MM.1S (cell line): ENCODE results near the gene ADAMTS18.

Experiments used
- DNase-seq: peaks from one replicate; pipeline ENCODE4 v3.0.0-alpha.2; 2015
- H2AFZ ChIP-seq: fragments of 300-600 bp; sonication (generic); 2 replicates; pipeline ENCODE4 v1.6.0; 2016; ENCODE audit warnings: antibody characterized with exemption, low read length
- H3F3A ChIP-seq: fragments of 300-600 bp; sonication (generic); 2 replicates; pipeline ENCODE4 v1.6.1; 2016; ENCODE audit warnings: mild to moderate bottlenecking, antibody characterized with exemption, low read length, moderate library complexity, mixed read lengths; ENCODE audit not compliant: insufficient read depth
- H3K27ac ChIP-seq: fragments of 300-600 bp; sonication (generic); 2 replicates; pipeline ENCODE4 v1.5.1; 2016; ENCODE audit warnings: mild to moderate bottlenecking, low read length
- H3K27me3 ChIP-seq: fragments of 300-600 bp; sonication (generic); replicated peaks from 2 replicates; pipeline ENCODE4 v1.6.0; 2016; ENCODE audit warnings: low read length; ENCODE audit not compliant: insufficient read depth
- H3K36me3 ChIP-seq: fragments of 300-600 bp; sonication (generic); replicated peaks from 2 replicates; pipeline ENCODE4 v1.6.1; 2016; ENCODE audit warnings: mild to moderate bottlenecking, low read length, mixed read lengths; ENCODE audit not compliant: insufficient read depth
- H3K4me1 ChIP-seq: fragments of 300-600 bp; sonication (generic); 2 replicates; pipeline ENCODE4 v1.6.1; 2016; ENCODE audit warnings: low read length, mixed read lengths
- H3K4me2 ChIP-seq: fragments of 300-600 bp; sonication (generic); 2 replicates; pipeline ENCODE4 v1.6.0; 2016; ENCODE audit warnings: low read depth, low read length
- H3K4me3 ChIP-seq: fragments of 300-600 bp; sonication (generic); 2 replicates; pipeline ENCODE4 v1.5.1; 2016; ENCODE audit warnings: low read length, mixed read lengths
- H3K79me2 ChIP-seq: fragments of 300-600 bp; sonication (generic); 2 replicates; pipeline ENCODE4 v1.6.1; 2016; ENCODE audit warnings: mixed run types, low read length, mixed read lengths
- H3K9ac ChIP-seq: fragments of 300-600 bp; sonication (generic); 2 replicates; pipeline ENCODE4 v1.6.1; 2016; ENCODE audit warnings: low read length, mixed read lengths
- H3K9me2 ChIP-seq: fragments of 300-600 bp; sonication (generic); replicated peaks from 2 replicates; pipeline ENCODE4 v1.6.1; 2016; ENCODE audit warnings: mild to moderate bottlenecking, low read length, mixed read lengths; ENCODE audit not compliant: insufficient read depth
- H3K9me3 ChIP-seq: fragments of 300-600 bp; sonication (generic); replicated peaks from 2 replicates; pipeline ENCODE4 v1.6.1; 2016; ENCODE audit warnings: mild to moderate bottlenecking, low read length, mixed read lengths; ENCODE audit not compliant: insufficient read depth
- H4K20me1 ChIP-seq: fragments of 300-600 bp; sonication (generic); 2 replicates; pipeline ENCODE4 v1.6.1; 2016; ENCODE audit warnings: mild to moderate bottlenecking, low read length, moderate library complexity, mixed read lengths; ENCODE audit not compliant: insufficient read depth
- EZH2 ChIP-seq: fragments of 300-600 bp; sonication (generic); optimal IDR thresholded peaks from 2 replicates; pipeline ENCODE3; 2017; ENCODE audit warnings: low read depth, mild to moderate bottlenecking, antibody characterized with exemption, low read length, mixed read lengths
- EZH2phosphoT487 ChIP-seq: fragments of 300-600 bp; sonication (generic); IDR thresholded peaks from 2 replicates; pipeline ENCODE4 v1.6.1; 2018; ENCODE audit warnings: antibody characterized with exemption, low read length
- TF ChIP-seq, protein P1 (sequence below): fragments of 300-600 bp; sonication (generic); IDR thresholded peaks from 2 replicates; pipeline ENCODE4 v1.5.1; 2016; ENCODE audit warnings: antibody characterized with exemption, low read length, mixed read lengths

Gene ADAMTS18

DNA sequence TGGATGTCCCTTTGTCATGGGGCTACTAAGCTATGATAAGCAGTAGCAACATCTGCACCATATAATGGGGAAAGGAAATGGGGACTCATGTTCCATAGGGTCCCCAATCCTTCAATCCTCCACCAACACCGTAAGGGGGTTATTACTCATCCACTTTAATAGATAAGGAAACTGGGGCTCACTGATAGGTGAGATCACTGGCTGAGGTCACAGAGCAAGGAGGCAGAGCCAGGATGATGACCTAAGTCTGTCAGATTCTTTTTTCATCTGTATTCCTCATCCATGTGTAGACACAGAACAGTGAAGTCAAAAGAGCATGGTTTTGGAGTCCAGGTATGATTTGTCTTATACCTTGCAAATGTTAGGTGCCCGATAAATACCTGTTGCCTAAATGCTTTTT lies 10.5 kb upstream of the ADAMTS18 start:
- DNase-seq, result no peak
- Histone ChIP-seq H2AFZ (no peak overlapping the region), H4K20me1 (no peaks in the 10 kb centered on the region), H3K27me3 (no peaks in the 10 kb centered on the region), H3K36me3 (no peaks in the 10 kb centered on the region), H3K4me3 (no peak overlapping the region), H3K9me2 (no peaks in the 10 kb centered on the region), H3K27ac (no peak overlapping the region), H3K4me2 (no peak overlapping the region), H3F3A (no peaks in the 10 kb centered on the region), H3K9ac (no peak overlapping the region), H3K9me3 (no peaks in the 10 kb centered on the region), H3K4me1 (no peaks in the 10 kb centered on the region), H3K79me2 (no peaks in the 10 kb centered on the region)
- TF ChIP-seq, protein P1, sequence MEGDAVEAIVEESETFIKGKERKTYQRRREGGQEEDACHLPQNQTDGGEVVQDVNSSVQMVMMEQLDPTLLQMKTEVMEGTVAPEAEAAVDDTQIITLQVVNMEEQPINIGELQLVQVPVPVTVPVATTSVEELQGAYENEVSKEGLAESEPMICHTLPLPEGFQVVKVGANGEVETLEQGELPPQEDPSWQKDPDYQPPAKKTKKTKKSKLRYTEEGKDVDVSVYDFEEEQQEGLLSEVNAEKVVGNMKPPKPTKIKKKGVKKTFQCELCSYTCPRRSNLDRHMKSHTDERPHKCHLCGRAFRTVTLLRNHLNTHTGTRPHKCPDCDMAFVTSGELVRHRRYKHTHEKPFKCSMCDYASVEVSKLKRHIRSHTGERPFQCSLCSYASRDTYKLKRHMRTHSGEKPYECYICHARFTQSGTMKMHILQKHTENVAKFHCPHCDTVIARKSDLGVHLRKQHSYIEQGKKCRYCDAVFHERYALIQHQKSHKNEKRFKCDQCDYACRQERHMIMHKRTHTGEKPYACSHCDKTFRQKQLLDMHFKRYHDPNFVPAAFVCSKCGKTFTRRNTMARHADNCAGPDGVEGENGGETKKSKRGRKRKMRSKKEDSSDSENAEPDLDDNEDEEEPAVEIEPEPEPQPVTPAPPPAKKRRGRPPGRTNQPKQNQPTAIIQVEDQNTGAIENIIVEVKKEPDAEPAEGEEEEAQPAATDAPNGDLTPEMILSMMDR, result no peak
- TF ChIP-seq EZH2, result no peak
- TF ChIP-seq EZH2phosphoT487, result no peak

- Histone ChIP-seq H3K4me1 (no peaks in the 10 kb centered on the region), H3K9me3 (no peaks in the 10 kb centered on the region), H4K20me1 (no peaks in the 10 kb centered on the region), H2AFZ (no peak overlapping the region), H3K9ac (no peak overlapping the region), H3K9me2 (no peaks in the 10 kb centered on the region), H3K79me2 (no peaks in the 10 kb centered on the region), H3K36me3 (no peaks in the 10 kb centered on the region), H3K27ac (no peak overlapping the region), H3K4me3 (no peak overlapping the region), H3F3A (no peaks in the 10 kb centered on the region), H3K27me3 (no peaks in the 10 kb centered on the region), H3K4me2 (no peak overlapping the region)
- DNase-seq, result no peak
- no peak for TF ChIP-seq EZH2
- TF ChIP-seq, protein P1, result no peak
- TF ChIP-seq EZH2phosphoT487, result no peak
Measured at GRCh38 chr16:77444147-77444460, 9.3 kb upstream of the ADAMTS18 start.

DNA sequence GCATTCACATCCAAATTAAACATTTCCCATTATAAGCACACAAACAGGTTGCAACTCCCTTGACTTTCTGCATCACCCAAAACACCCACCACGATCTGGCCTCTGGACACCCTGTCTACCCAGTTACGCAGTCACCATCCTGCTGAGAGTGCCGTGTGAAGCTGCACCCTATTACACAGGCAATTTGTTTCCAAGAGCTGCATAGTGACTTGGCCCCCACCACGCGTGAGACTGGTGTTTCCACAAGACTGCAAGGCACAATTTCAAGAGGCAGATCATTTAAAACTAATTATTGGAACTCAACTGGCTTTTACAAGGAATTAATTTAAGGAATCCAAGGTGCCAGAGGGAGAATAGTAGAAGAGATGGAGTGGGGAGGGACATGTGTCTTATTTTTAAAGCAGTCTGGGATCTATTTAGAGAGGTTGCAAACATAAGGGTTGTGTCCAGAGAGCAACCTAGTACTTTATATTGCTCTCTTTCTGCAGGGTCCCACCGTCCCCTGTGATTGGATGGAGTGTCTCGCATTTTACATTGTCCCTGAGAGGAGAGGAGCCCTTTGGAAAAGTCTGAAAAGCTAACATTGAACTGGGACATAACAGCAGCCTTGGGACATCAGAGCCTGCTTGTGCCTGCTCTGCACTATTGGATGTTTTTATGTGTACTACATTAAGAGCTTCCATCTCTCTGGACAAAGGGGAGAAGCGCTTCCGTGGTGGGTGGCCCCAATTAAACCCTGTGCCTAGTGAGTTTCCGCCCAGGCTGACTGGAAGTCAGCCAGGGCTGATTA lies 8.7 kb upstream of the ADAMTS18 start:
- Histone ChIP-seq H2AFZ (no peak overlapping the region), H3K27ac (no peak overlapping the region), H3K9me3 (no peaks in the 10 kb centered on the region), H3K36me3 (no peaks in the 10 kb centered on the region), H3K79me2 (no peaks in the 10 kb centered on the region), H3K27me3 (no peaks in the 10 kb centered on the region), H4K20me1 (no peaks in the 10 kb centered on the region), H3K4me1 (no peaks in the 10 kb centered on the region), H3F3A (no peaks in the 10 kb centered on the region), H3K4me3 (no peak overlapping the region), H3K9ac (no peak overlapping the region), H3K9me2 (no peaks in the 10 kb centered on the region), H3K4me2 (no peak overlapping the region)
- no peak for DNase-seq
- TF ChIP-seq, protein P1, result no peak
- TF ChIP-seq EZH2 (no peak), EZH2phosphoT487 (no peak)
